NOMO-1 treated with DMSO at 0.1 percent for 48 hours (cell line): ENCODE data around the gene DHX57.

ENCODE experiments used
- DNase-seq: peaks from one replicate; lab custom pipeline; 2025; ENCODE audit not compliant: unreplicated experiment; lab: John Stamatoyannopoulos, UW

The DHX57 gene

DNA sequence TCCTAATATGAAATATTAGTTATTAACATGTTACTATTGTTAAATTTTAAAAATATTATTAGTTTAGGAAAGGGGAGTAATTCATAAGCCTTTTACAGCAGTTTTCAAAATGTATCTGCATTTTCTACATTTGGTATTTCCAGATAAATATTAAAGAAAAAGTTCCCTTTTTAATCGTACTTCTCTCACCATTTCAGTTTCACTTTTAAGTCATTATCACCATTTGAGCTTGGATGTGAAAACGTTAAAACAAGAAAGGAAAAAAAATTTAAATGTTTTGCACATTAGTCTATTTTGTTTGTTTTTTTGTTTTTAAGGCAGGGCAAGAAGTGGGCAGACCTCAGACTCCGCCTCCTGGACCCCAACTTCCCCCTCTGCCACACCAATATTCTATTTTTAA lies 121.2 kb downstream of the DHX57 start:
- DNase-seq: no peak

DNA sequence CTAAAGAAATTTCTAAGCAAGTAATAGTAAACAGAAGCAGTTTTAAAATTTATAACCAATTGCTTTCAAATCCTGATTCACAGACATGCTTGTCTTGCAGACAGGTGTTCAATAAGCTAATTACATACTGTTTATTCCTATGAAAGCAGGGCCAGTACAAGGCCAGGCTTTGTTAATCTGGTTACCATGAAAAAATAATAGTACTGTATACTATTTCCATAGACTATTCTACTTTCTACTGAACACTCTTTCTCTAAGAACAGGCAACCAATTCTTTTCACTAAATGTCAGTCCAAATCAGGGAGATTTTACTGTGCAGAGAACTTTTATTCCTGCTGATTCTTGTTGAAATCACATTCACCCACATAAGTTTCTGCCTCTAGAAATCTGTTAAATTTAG lies 121.7 kb downstream of the DHX57 start:
- no peak for DNase-seq

DNA sequence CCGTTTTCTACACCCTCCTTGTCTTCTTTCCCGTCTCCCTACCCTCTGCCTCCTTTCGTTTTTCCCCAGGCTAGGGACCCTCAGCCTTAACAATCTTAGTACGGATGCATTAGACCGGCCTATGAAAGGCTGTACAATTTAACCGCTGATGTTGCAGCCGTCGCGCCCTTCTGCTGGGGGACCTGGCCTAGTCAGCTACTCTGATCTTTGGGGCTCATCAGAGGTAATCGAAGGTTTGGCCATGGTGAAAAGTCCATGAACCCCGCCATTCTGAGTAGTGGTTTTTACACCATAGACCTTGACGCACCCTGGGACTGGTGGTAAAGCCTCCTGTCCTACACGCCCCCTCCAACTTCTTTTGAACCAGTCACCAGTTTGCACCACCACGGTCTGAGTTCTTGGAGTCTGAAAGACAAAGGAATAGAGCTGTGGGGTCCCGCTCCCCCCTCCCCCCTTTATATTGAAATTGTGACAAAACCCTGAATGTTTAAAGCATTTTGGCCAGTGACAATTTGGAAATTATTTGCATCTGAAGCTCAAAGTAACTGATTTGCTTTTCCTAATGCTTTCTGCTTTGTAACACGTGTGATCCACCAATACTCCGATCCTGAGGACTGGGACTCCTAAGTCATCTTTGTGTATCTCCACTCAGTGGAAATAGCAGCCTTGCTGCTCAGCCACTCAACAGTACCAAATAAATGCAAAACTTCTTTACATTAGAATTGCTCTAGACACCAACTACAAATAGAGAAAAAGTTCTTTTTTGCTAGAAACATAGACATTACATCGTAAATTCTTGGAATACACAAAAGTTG lies 123.9 kb downstream of the DHX57 start:
- no peak for DNase-seq

DNA sequence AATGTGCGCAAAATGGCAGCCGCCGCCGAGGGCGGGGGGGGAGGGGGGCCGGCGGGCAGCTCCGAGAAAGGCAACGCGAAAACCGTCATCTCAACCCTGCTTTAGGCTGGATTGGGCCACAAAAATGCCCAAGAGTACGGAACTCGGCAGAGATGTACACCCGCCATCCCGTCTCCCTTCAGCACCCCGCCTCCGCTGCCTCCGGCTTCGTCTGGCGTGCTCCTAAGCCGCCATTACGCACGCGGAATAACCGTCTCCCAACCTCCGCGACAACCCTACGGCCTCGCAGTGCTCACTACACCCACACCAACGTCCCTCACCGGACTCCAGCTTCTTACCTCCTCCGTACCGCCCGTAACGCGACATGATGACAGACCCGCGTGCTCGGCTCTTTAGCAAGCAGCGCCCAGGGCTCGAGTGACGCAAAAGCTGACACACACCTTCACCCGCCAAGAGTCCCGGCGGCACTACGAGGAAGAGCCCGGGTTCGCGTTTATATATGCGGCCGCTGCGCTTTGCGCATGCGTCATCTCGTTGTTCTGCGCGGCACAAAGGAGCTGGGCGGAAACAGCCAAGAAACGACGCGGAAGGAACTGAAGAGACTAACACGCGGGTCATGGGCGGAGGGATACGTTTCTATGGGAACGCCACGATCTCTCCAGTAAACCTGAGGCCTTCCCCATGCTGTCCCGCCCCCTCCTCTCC lies 124.7 kb downstream of the DHX57 start, which contains the start of gene SRSF7:
TSS of gene SRSF7 (minus strand) at position 471 of the 705 bp plus-strand sequence. CDS start at position 366, 105 bp downstream.
- DNase-seq: peak; percentile 96

DNA sequence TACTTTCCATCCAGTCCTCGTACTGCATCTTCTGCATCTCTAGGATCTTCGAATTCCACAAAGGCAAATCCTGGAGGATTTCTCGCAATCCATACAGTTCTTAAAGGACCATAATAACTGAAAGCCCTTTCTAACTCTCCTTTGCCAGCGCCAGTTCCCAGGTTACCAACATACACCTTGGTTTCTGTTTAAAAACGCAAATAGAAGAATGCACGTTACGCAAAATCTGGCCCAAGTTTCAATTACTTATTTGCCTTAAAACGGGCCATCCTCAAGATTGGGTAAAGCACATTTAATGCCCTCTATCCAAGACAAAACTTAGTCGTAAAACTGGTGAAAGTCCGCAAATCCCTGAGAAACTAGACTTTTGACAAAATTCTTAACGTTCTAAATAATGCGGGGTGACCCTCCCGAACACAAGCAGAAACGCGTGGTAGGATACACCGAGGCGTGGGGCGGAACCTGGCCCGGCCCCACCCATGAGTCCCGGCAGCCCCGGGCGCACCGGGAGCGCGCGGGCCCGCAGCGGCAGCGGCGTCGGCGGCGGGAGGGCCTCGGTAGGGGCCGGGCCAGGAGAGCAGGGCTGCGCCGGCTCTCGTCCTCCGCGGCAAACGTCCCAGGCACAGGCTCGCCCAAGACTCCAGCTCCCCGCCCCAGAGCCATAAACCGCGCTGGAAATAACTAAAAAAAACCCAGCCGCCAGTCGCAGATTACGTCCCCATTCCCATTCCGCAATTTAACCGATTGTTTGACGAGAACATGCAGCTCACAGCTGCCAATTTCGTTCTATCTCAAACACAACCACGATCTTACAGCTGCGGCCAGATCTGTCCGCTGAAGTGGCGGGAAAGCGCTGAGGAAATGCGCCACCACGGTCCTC lies 125.5 kb downstream of the DHX57 start:
- DNase-seq: peak; percentile 53

DNA sequence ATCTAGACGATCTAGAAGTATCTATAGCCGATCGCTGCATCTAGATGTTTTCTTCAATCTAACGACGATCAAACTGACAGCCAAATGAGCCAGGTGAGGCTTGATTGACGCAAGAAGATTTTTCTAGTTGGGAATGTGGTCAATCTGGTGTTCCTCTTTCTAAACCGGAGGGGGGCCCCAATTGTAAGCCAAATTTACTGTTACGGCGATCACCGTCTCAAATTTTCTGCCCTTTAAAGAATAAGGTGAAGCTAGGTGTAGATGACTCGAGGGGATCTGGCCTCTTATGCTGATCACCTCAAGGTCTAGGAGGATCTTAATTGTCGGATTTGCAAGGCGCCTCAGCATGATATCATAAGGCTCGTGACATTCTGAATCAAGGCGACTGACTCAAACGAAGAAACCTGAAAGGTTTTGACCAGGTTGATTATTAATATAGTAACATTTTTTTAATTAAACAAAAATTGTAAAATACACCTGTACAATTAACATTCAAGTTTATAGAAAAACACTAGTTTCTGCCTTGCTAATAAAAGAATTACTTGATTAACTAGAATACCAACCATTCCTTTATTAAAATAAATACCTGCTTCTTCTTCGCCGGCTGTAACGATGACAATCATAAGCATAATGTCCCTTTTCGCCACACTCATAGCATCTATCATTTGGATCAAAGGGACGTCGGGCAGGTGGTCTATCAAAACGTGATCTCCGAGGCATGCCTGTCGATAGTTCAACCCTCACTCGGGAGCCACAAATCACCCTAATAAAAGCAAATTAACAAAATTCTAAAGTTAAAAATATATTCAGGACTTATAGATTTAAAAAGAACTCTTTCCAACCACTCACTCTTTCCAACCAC lies 126.6 kb downstream of the DHX57 start:
- no peak for DNase-seq

DNA sequence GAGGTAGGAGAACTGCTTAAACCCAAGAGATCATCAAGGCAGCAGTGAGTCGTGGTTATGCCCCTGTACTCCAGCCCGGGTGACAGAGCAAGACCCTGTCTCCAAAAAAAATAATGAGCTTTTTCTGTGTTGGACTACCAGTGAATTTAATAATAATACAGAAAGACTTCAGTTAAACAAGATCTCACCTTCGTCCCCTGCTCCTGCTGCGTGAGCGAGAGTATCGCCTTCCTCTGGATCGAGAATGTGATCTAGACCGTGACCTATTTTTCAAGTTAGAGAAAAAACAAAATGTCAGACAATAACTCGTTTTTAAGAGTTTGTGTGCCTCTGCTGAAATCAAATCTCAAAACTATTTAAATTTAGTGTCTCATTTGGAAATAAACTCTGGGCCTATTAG lies 127.3 kb downstream of the DHX57 start:
- DNase-seq: no peak

DNA sequence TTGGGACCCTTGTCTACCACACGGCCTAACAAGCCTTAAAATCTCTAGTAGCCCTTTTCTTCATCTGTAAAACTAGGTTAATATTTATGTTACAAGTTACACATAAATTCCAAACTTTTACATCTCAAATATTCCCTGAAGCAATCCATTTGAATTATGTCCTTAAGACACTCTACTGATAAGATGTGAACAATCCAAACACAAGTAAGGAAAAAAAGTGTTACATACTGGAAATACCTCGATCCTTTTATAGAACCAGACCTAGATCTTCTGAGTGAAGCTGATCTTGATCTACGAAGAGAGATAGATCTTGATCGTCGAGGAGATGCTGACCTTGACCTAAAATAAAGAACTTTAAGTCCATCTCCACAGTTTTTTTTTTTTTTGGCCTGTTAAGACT lies 127.9 kb downstream of the DHX57 start:
- DNase-seq: no peak
